Endothelial cell of umbilical vein (primary cell): ENCODE results near the gene CHST15.

Source experiments
- EZH2 ChIP-seq: IDR thresholded peaks from 2 replicates; pipeline ENCODE4 v1.6.1; 2012; ENCODE audit warnings: borderline replicate concordance, low read depth, mild to moderate bottlenecking, moderate library complexity, low read length, inconsistent platforms; ENCODE audit not compliant: severe bottlenecking
- FOS ChIP-seq: IDR thresholded peaks from 2 replicates; pipeline ENCODE4 v1.6.1; 2011; ENCODE audit warnings: mild to moderate bottlenecking, low read length, moderate library complexity, borderline replicate concordance; ENCODE audit not compliant: insufficient read depth
- GATA2 ChIP-seq: IDR thresholded peaks from 2 replicates; pipeline ENCODE4 v1.7.0; 2011; ENCODE audit warnings: low read depth, mild to moderate bottlenecking, moderate library complexity, mixed read lengths, low read length; ENCODE audit not compliant: insufficient read length, insufficient read depth
- JUN ChIP-seq: IDR thresholded peaks from 2 replicates; pipeline ENCODE4 v1.6.1; 2011; ENCODE audit warnings: borderline replicate concordance, low read depth; ENCODE audit not compliant: insufficient read length, insufficient read depth
- MYC ChIP-seq: IDR thresholded peaks from one replicate; pipeline ENCODE4 v1.6.1; 2011; ENCODE audit warnings: mild to moderate bottlenecking, low read depth, low read length
- POLR2A ChIP-seq: IDR thresholded peaks from 2 replicates; pipeline ENCODE4 v1.6.1; 2012; ENCODE audit warnings: low read depth, mild to moderate bottlenecking, control low read depth, low read length
- POLR2AphosphoS5 ChIP-seq: IDR thresholded peaks from 2 replicates; pipeline ENCODE4 v1.6.1; 2012; ENCODE audit warnings: low read depth, mild to moderate bottlenecking, control low read depth, low read length, moderate library complexity; ENCODE audit not compliant: insufficient read depth
- TF ChIP-seq, protein P1 (sequence below), 2 donors: IDR thresholded peaks; 1 replicate in 1 of 2; 2 replicates in 1 of 2; pipeline ENCODE4 v1.5.1; 2011; ENCODE audit warnings: low read length in 2 of 2, mild to moderate bottlenecking in 2 of 2, moderate library complexity in 2 of 2, control low read depth in 1 of 2, inconsistent platforms in 1 of 2, low read depth in 1 of 2; ENCODE audit not compliant: insufficient read depth in 1 of 2; ENCODE audit errors: extremely low read depth in 1 of 2
- TF ChIP-seq, protein P2 (sequence below): IDR thresholded peaks from 2 replicates; pipeline ENCODE4 v1.6.1; 2011; ENCODE audit not compliant: insufficient read depth, insufficient read length

DNA sequence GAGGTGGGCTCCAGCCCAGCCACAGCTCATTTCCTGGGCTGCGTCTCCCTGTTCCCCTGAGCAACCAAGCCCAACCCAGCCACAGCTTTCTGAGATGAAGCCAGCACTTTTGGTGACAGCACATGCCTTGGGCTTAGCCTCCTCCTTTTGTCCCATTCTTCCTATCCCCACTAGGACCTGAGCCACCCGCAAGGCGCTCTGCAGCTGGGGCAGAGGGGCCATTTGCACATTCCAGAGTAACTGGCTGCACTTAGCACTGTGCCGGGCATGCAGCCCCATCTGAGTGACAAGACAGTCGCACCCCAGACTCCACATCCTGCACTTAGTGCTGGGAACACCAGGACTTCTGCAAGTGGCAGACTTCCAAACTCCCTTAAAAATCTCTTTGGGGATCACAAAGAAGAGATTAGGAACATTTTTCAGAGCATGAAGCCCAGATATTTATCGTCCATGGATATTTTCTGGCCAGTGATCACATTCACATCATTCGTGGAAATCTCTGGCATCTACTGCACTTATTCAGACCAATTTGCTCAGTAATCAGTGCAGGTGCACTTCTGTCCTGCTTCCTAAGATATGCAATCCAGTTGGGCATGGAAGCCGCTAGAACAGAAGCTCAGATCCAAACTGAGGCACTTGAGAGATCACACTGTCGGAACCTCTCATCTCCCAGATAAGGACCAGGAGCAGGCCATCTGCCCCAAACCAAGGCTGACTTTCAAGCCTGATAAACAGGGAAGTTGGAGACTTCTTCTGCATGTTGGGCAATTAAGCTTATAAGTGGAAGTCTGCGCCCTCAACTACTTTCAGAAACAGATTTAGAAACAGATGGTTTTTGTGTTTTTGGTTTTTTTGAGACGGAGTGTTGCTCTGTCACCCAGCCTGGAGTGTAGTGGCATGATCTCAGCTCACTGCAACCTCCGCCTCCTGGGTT, 26.4 kb downstream of the CHST15 start:
- TF ChIP-seq, protein P1, sequence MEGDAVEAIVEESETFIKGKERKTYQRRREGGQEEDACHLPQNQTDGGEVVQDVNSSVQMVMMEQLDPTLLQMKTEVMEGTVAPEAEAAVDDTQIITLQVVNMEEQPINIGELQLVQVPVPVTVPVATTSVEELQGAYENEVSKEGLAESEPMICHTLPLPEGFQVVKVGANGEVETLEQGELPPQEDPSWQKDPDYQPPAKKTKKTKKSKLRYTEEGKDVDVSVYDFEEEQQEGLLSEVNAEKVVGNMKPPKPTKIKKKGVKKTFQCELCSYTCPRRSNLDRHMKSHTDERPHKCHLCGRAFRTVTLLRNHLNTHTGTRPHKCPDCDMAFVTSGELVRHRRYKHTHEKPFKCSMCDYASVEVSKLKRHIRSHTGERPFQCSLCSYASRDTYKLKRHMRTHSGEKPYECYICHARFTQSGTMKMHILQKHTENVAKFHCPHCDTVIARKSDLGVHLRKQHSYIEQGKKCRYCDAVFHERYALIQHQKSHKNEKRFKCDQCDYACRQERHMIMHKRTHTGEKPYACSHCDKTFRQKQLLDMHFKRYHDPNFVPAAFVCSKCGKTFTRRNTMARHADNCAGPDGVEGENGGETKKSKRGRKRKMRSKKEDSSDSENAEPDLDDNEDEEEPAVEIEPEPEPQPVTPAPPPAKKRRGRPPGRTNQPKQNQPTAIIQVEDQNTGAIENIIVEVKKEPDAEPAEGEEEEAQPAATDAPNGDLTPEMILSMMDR (IDR thresholded peaks at IDR 0.05; ENCODE audit: extremely low read depth in 1 of 2, insufficient read depth in 1 of 2, low read depth in 1 of 2, low read length in 2 of 2): no peak
- TF ChIP-seq POLR2AphosphoS5: no peak
- TF ChIP-seq EZH2: no peak
- TF ChIP-seq POLR2A: no peak
- no peak for TF ChIP-seq JUN
- TF ChIP-seq FOS: no peak
- TF ChIP-seq, protein P2, sequence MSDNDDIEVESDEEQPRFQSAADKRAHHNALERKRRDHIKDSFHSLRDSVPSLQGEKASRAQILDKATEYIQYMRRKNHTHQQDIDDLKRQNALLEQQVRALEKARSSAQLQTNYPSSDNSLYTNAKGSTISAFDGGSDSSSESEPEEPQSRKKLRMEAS: no peak
- no peak for TF ChIP-seq MYC
- no peak for TF ChIP-seq GATA2
